BE2C (cell line): ENCODE measurements around the gene SPDL1.

Experiments
- DNase-seq: peaks from one replicate; pipeline ENCODE4 v3.0.0-alpha.2; 2020
- H3K27me3 ChIP-seq: fragments of 250-450 bp; sonication (Bioruptor Pico); 2 replicates; pipeline ENCODE4 v1.5.1; 2020; ENCODE audit warnings: mild to moderate bottlenecking
- H3K36me3 ChIP-seq: fragments of 250-450 bp; sonication (Bioruptor Pico); 2 replicates; pipeline ENCODE4 v1.5.1; 2020; ENCODE audit warnings: mild to moderate bottlenecking
- H3K4me1 ChIP-seq: fragments of 250-450 bp; sonication (Bioruptor Pico); 2 replicates; pipeline ENCODE4 v1.5.1; 2020
- H3K4me3 ChIP-seq: 2 replicates; pipeline ENCODE4 v1.5.1; 2011; ENCODE audit warnings: low read depth, low read length
- H3K9me3 ChIP-seq: fragments of 250-450 bp; sonication (Bioruptor Pico); 2 replicates; pipeline ENCODE4 v1.5.1; 2020
- CTCF ChIP-seq: IDR thresholded peaks from 2 replicates; pipeline ENCODE4 v1.5.1; 2012; ENCODE audit warnings: mild to moderate bottlenecking, low read depth, low read length

SPDL1 gene

DNA sequence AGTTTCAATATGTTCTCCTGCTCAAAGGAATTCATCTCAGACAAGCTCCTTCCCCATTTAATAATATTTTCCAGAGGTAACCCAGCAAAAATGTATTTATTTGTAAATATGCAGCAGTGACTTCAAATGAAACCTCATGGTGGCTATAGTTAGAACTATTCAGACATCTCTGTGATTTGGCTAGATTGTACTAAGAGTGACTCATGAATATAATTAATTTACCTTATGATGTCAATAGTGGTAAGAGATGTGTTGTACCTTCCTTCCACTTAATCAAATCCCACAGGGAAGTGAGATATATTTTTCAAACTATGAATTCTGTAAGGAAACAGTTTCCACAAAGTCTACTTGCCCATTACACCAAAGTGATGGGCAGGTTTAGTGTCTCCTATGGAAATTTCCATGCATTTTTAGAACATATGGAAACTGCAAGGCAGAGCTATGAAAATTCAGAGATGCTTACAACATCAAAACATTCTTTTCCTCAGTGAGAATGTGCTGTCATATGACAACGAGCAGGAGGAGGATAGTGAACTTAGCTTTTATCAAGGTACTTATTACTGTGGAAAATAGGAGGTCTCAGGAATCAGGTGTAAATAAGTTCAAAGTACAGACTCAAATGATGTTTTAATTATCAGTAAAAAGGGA, 34.0 kb upstream of the SPDL1 start:
- no peaks in the 10 kb centered on the region for H3K9me3 ChIP-seq
- no peak for TF ChIP-seq CTCF
- H3K36me3 ChIP-seq = no peaks in the 10 kb centered on the region
- no peaks in the 10 kb centered on the region; the same call in 1 of the 2 replicates for H3K27me3 ChIP-seq
- H3K4me3 ChIP-seq = no peak overlapping the region
- H3K4me1 ChIP-seq = peaks cover 4% of the 10 kb centered on the region; the same call in 1 of the 2 replicates
- no peak for DNase-seq

DNA sequence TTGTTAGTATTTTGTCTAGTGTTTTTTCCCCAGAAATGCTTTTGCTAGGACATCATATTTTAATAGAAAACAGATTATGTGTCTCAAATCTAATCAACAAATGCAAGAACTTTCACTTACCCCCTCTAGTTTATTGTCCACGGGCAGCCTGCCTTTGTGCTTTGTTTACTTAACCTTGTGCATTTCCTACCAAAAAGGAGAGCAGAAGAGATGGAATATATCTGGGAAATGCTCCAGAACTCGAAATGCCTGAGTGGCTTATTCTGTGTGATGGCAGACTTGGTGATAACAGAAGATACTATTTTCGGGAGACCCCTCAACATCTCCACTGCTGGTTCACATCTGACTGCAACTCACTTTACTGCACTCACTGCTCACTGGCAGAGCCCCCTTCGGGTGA, 33.3 kb upstream of the SPDL1 start:
- Histone ChIP-seq H3K36me3 (no peaks in the 10 kb centered on the region), H3K9me3 (no peaks in the 10 kb centered on the region), H3K4me1 (peaks cover 4% of the 10 kb centered on the region; the same call in 1 of the 2 replicates), H3K4me3 (no peak overlapping the region), H3K27me3 (no peaks in the 10 kb centered on the region; the same call in 1 of the 2 replicates)
- no peak for TF ChIP-seq CTCF
- DNase-seq = no peak

DNA sequence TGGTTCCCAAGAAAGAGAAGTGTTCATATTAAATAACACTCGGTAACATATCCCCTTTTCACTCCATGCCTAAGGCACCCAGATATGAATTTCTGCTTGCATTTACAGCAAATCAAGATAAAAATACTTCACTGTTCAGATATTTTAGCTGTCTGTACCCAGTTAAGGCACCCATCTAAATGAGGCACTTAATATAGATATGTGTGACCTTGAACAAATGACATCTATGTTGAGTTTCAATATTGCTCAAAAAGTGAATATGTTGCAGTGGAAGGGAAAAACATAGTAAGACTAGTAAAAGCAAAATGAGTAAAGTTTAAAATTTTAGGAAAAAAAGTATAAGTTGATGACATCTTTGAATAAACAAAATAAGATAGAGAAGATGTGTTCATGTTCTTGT, 32.4 kb upstream of the SPDL1 start:
- TF ChIP-seq CTCF = no peak
- no peaks in the 10 kb centered on the region; the same call in 1 of the 2 replicates for H3K27me3 ChIP-seq
- DNase-seq = no peak

DNA sequence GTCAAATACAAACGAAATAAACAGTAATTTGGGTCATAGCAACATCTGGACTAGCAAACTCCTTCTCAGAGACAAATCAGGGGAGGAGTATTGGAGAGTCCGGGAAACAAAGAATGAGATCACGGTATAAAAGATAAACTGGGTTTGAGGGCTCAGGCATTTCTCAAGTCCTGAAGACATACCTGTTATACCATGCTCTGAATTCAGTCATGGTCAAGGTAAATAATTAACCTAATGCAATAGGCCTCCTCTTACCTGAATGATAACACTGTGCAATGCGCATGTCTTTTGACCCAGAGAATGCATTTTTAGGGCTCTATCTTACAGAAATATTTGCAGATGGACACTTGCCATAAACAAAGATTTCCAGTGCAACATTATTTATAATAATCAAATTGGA, 31.9 kb upstream of the SPDL1 start:
- no peak for TF ChIP-seq CTCF
- no peaks in the 10 kb centered on the region for H3K36me3 ChIP-seq
- peaks cover 4% of the 10 kb centered on the region; the same call in 1 of the 2 replicates for H3K4me1 ChIP-seq
- DNase-seq = no peak
- H3K9me3 ChIP-seq = no peaks in the 10 kb centered on the region
- H3K4me3 ChIP-seq = no peak overlapping the region
- H3K27me3 ChIP-seq = no peaks in the 10 kb centered on the region; the same call in 1 of the 2 replicates

More for the DNA sequence above, 32.4 kb upstream of the SPDL1 start:
- H3K4me1 ChIP-seq = peaks cover 4% of the 10 kb centered on the region; the same call in 1 of the 2 replicates
- no peaks in the 10 kb centered on the region for H3K36me3 ChIP-seq
- no peaks in the 10 kb centered on the region for H3K9me3 ChIP-seq
- no peak overlapping the region for H3K4me3 ChIP-seq

- Histone ChIP-seq H3K4me3 (no peak overlapping the region), H3K27me3 (no peaks in the 10 kb centered on the region; the same call in 1 of the 2 replicates), H3K4me1 (peaks cover 4% of the 10 kb centered on the region; the same call in 1 of the 2 replicates), H3K9me3 (no peaks in the 10 kb centered on the region), H3K36me3 (no peaks in the 10 kb centered on the region)
- no peak for TF ChIP-seq CTCF
- DNase-seq = no peak
Measured at GRCh38 chr5:169554251-169554650, 29.3 kb upstream of the SPDL1 start.

DNA sequence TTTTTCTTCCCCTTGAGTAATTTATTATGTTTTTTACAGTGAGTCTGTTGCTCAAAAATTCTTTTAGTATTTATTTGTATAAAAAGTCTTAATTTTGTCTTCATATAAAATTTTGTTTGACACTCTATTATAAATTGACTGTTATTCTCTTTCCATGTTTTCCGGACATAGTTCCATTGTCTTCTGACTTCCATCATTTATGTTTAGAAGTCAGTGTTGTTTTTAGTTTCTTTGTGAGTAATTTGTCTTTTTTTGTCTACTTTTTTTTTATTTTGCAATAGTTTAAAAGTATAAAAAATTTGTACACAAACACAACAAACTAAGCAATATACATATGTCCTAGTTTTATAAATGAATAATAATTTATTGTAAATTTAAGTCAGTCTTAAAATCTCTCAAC, 25.7 kb upstream of the SPDL1 start:
- no peaks in the 10 kb centered on the region for H3K9me3 ChIP-seq
- no peak overlapping the region for H3K4me3 ChIP-seq
- peaks cover 4% of the 10 kb centered on the region for H3K27me3 ChIP-seq
- no peak for DNase-seq
- TF ChIP-seq CTCF = no peak
- H3K36me3 ChIP-seq = no peaks in the 10 kb centered on the region
- H3K4me1 ChIP-seq = no peaks in the 10 kb centered on the region
